ENCODE results near the gene TCF7L1. TPM values are rescaled to one million over a fixed set of nuclear protein-coding genes. Genes with fewer than 3 reads are reported as not detected.
A peak's percentile ranks its signal among the peaks of the same experiment; 100 is the strongest.
"Not testable (repeated sequence)": the region's sequence is repeated elsewhere in the genome, so short reads cannot be mapped to it uniquely, and the experiment has no call there.

The TCF7L1 gene
- total and polyA plus RNA-seq, 4 donors: 12.3 to 21.5 (median 13.8) TPM

DNA sequence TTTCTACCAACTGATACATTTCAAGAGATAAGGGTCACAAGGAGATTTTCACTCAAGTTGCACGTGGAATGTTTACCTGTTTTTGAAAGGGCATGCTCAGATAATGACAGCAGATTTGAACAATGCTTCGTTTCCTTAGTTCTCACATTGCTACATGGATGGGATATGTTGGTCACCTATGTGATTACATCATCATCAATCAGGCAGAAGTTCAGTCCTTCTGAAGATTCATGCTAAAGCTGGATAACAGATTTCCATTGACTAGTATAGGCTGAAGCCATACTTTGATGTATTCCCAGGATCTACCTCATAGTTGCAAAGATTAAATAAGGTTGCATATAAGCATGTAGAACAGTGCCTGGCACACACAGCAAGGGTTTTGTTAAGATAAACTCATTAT, 19.7 kb downstream of the TCF7L1 start:
- no peak overlapping the region for H3K27ac ChIP-seq (ENCODE audit: low read depth in 1 of 2, low read length in 1 of 2)
- no peaks in the 10 kb centered on the region for H3K36me3 ChIP-seq (ENCODE audit: control insufficient read depth in 4 of 4, insufficient read depth in 4 of 4, low read length in 4 of 4)
- no peaks in the 10 kb centered on the region for H3K27me3 ChIP-seq (ENCODE audit: control insufficient read depth in 3 of 3, insufficient read depth in 3 of 3, low read length in 2 of 3)
- peaks cover 9 to 28% (median 12%) of the 10 kb centered on the region in 5 donors for H3K4me1 ChIP-seq (ENCODE audit: control insufficient read depth in 5 of 5, insufficient read depth in 5 of 5, low read length in 5 of 5)
- H3K4me3 ChIP-seq: no peak overlapping the region
- no peak for DNase-seq
- no peak overlapping the region for H3K9ac ChIP-seq (ENCODE audit: insufficient read depth in 1 of 2, low read length in 2 of 2)
- 75 to 89% methylated on average over 2 of the region's 2 CpGs for WGBS, 2 donors
- TF ChIP-seq, protein P1, sequence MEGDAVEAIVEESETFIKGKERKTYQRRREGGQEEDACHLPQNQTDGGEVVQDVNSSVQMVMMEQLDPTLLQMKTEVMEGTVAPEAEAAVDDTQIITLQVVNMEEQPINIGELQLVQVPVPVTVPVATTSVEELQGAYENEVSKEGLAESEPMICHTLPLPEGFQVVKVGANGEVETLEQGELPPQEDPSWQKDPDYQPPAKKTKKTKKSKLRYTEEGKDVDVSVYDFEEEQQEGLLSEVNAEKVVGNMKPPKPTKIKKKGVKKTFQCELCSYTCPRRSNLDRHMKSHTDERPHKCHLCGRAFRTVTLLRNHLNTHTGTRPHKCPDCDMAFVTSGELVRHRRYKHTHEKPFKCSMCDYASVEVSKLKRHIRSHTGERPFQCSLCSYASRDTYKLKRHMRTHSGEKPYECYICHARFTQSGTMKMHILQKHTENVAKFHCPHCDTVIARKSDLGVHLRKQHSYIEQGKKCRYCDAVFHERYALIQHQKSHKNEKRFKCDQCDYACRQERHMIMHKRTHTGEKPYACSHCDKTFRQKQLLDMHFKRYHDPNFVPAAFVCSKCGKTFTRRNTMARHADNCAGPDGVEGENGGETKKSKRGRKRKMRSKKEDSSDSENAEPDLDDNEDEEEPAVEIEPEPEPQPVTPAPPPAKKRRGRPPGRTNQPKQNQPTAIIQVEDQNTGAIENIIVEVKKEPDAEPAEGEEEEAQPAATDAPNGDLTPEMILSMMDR (IDR thresholded peaks at IDR 0.05; ENCODE audit: control extremely low read depth, extremely low read depth): no peak
- H3K9me3 ChIP-seq (ENCODE audit: control insufficient read depth in 4 of 4, insufficient read depth in 3 of 4, low read length in 3 of 4): no peaks in the 10 kb centered on the region
- ATAC-seq (ENCODE audit: insufficient read depth, low FRiP score): no peak

DNA sequence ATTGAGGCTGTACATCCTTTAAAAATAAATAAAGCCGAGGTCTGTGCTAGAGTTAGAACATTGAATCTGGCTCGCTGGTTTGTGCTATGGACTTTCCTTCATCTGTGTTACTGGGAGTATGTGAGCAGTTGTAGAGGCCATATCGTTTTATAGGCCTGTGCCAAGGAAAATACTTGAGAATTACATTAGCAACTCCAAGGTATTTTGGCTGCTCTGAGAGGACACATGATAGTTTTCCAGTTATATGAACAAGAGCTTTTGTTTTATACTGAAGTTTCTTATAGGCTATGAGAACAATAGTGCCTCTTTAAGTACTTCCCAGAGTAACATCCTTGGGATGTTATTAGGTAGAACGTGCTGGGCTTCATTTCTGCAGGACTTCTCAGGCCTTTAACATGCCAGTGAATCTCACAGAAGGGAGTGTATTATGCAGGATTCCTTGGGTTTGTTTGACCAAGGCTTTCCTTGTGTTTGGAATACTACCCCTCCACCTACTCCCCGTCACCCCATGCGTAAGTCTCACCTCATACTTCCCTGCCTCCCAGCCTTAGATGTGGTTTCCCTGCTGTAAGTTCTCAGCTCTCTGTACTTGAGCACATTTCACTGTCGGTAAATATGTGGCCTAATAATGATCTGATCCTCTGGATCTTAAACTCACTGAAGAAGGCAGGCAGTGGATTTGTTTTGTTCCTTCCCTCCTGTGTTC, 21.0 kb downstream of the TCF7L1 start:
- H3K27me3 ChIP-seq (ENCODE audit: control insufficient read depth in 3 of 3, insufficient read depth in 3 of 3, low read length in 2 of 3): no peaks in the 10 kb centered on the region
- DNase-seq: peak; percentile 62 to 82 (median 72)
- no peak overlapping the region for H3K4me3 ChIP-seq
- H3K9ac ChIP-seq (ENCODE audit: insufficient read depth in 1 of 2, low read length in 2 of 2): no peak overlapping the region
- TF ChIP-seq, protein P1 (IDR thresholded peaks at IDR 0.05; ENCODE audit: control extremely low read depth, extremely low read depth): no peak
- ATAC-seq (ENCODE audit: insufficient read depth, low FRiP score): peak; percentile 51
- no peaks in the 10 kb centered on the region for H3K9me3 ChIP-seq (ENCODE audit: control insufficient read depth in 4 of 4, insufficient read depth in 3 of 4, low read length in 3 of 4)
- no peaks in the 10 kb centered on the region for H3K36me3 ChIP-seq (ENCODE audit: control insufficient read depth in 4 of 4, insufficient read depth in 4 of 4, low read length in 4 of 4)
- peaks cover 9 to 36% (median 20%) of the 10 kb centered on the region in 5 donors for H3K4me1 ChIP-seq (ENCODE audit: control insufficient read depth in 5 of 5, insufficient read depth in 5 of 5, low read length in 5 of 5)
- H3K27ac ChIP-seq (ENCODE audit: low read depth in 1 of 2, low read length in 1 of 2): peak overlapping the region in 1 of 2 donors; percentile 6
- 48 to 76% methylated on average over 7 of the region's 7 CpGs for WGBS, 2 donors

DNA sequence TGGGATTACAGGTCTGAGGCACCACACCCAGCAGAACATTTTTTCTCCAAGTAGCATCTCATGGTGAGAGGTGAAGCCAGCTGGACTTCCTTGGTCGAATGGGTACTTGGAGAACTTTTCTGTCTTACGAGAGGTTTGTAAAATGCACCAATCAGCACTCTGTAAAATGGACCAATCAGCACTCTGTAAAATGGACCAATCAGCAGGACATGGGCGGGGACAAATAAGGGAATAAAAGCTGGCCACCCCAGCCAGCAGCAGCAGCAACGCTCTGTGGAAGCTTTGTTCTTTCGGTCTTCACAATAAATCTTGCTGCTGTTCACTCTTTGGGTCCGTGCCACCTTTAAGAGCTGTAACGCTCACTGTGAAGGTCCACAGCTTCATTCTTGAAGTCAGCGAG, 21.9 kb downstream of the TCF7L1 start:
- not testable (repeated sequence) for H3K27me3 ChIP-seq (ENCODE audit: control insufficient read depth in 3 of 3, insufficient read depth in 3 of 3, low read length in 2 of 3); H3K9ac ChIP-seq (ENCODE audit: insufficient read depth in 1 of 2, low read length in 2 of 2); H3K27ac ChIP-seq (ENCODE audit: low read depth in 1 of 2, low read length in 1 of 2); DNase-seq; H3K4me3 ChIP-seq; H3K9me3 ChIP-seq (ENCODE audit: control insufficient read depth in 4 of 4, insufficient read depth in 3 of 4, low read length in 3 of 4); ATAC-seq (ENCODE audit: insufficient read depth, low FRiP score); H3K36me3 ChIP-seq (ENCODE audit: control insufficient read depth in 4 of 4, insufficient read depth in 4 of 4, low read length in 4 of 4)
- H3K4me1 ChIP-seq (ENCODE audit: control insufficient read depth in 5 of 5, insufficient read depth in 5 of 5, low read length in 5 of 5): peaks cover 9 to 44% (median 21%) of the 10 kb centered on the region in 5 donors
- WGBS, 2 donors: 93 to 96% methylated on average over 8 of the region's 8 CpGs

DNA sequence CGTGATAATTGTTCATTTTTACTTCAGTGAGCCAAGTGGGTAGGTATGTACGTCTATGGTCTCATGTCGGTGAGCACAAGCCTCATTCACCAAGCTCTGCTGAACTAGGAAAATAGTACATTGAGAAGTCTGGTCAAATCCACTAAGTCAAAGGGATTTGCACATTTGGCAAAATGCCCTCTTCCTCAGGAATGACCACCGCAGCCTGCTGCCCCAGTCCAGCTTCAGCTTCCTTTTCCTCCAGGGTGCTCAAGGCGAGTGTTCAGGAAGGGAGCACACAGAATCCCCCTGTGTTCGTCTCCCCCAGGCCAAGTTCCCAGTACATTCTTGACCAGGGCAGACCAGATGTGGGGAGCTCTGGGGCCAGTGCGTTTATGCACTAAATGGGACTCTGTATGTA, 23.0 kb downstream of the TCF7L1 start:
- Histone ChIP-seq H3K27ac (ENCODE audit: low read depth in 1 of 2, low read length in 1 of 2) (no peak overlapping the region), H3K4me1 (ENCODE audit: control insufficient read depth in 5 of 5, insufficient read depth in 5 of 5, low read length in 5 of 5) (peaks cover 14 to 54% (median 22%) of the 10 kb centered on the region in 5 donors), H3K36me3 (ENCODE audit: control insufficient read depth in 4 of 4, insufficient read depth in 4 of 4, low read length in 4 of 4) (no peaks in the 10 kb centered on the region), H3K27me3 (ENCODE audit: control insufficient read depth in 3 of 3, insufficient read depth in 3 of 3, low read length in 2 of 3) (no peaks in the 10 kb centered on the region), H3K4me3 (no peak overlapping the region), H3K9me3 (ENCODE audit: control insufficient read depth in 4 of 4, insufficient read depth in 3 of 4, low read length in 3 of 4) (no peaks in the 10 kb centered on the region), H3K9ac (ENCODE audit: insufficient read depth in 1 of 2, low read length in 2 of 2) (peak overlapping the region in 1 of 2 donors; percentile 67)
- 61 to 78% methylated on average over 7 of the region's 7 CpGs for WGBS, 2 donors
- DNase-seq (peak in 1 of 3 donors; percentile 67), ATAC-seq (ENCODE audit: insufficient read depth, low FRiP score) (no peak)
- TF ChIP-seq, protein P1 (IDR thresholded peaks at IDR 0.05; ENCODE audit: control extremely low read depth, extremely low read depth): no peak
